A549 (cell line): ENCODE results near the gene PTPRJ. TPM values are rescaled to one million over a fixed set of nuclear protein-coding genes. Genes with fewer than 3 reads are reported as not detected.

Experiments
- ATAC-seq, 2 experiments: fragments of 200-7000 bp in 1 of 2; fragments of >200 bp in 1 of 2; cut with Nextera tagmentation in 1 of 2; cut with Tn5 transposase in 1 of 2; 3 replicates each; pipeline versions ENCODE4 v1.8.0 to v1.9.1; 2018 to 2020; ENCODE audit warnings: mild to moderate bottlenecking in 1 of 2, moderate library complexity in 1 of 2
- CTCF ChIA-PET: fragments of 300-600 bp; sonication (Branson Sonifier 250); formaldehyde crosslinking; extraction: SDS; loops from one replicate; lab custom pipeline; 2021; ENCODE audit warnings: antibody characterized with exemption, inconsistent platforms; lab: Yijun Ruan, JAX
- POLR2A ChIA-PET: fragments of 350-600 bp; formaldehyde crosslinking; extraction: SDS; loops from one replicate; lab custom pipeline; 2021; ENCODE audit warnings: antibody characterized with exemption, inconsistent platforms; lab: Yijun Ruan, JAX
- DNase-seq, 2 experiments: peaks; one replicate each; pipeline versions ENCODE4 v3.0.0 to v3.0.0-alpha.2; 2011 to 2016; ENCODE audit warnings: low read depth in 1 of 2, low spot score in 1 of 2
- FAIRE-seq: peaks from 2 replicates; lab custom pipeline; 2011; peaks lifted over from hg19 to GRCh38; lab: Jason Lieb, UNC
- H3K27ac ChIP-seq, 2 experiments: fragments of >200 bp; sonication (Bioruptor Twin); formaldehyde crosslinking; 3 replicates each; pipeline ENCODE4 v1.5.1; 2016 to 2017
- H3K4me1 ChIP-seq: fragments of >200 bp; sonication (Bioruptor Twin); formaldehyde crosslinking; 3 replicates; pipeline ENCODE4 v1.6.1; 2016
- H3K4me2 ChIP-seq: fragments of >200 bp; sonication (Bioruptor Twin); formaldehyde crosslinking; 3 replicates; pipeline ENCODE4 v1.6.1; 2016
- H3K4me3 ChIP-seq: fragments of >200 bp; sonication (Bioruptor Twin); formaldehyde crosslinking; 3 replicates; pipeline ENCODE4 v1.5.1; 2016
- H3K9me3 ChIP-seq: fragments of >200 bp; sonication (Bioruptor Twin); formaldehyde crosslinking; 3 replicates; pipeline ENCODE4 v1.6.1; 2016
- CBX2 ChIP-seq: fragments of 200-600 bp; sonication (generic); IDR thresholded peaks from 2 replicates; pipeline ENCODE4 v1.6.1; 2016; ENCODE audit warnings: low read depth, mild to moderate bottlenecking, borderline replicate concordance
- CEBPB ChIP-seq, 2 experiments: fragments of >200 bp in 1 of 2; sonication (Bioruptor Twin) in 1 of 2; formaldehyde crosslinking in 1 of 2; IDR thresholded peaks; 2 replicates each; pipeline ENCODE4 v1.6.1; 2012 to 2016
- CHD4 ChIP-seq: fragments of 200-600 bp; sonication (generic); IDR thresholded peaks from 2 replicates; pipeline ENCODE4 v1.6.1; 2016; ENCODE audit warnings: antibody characterized with exemption, mild to moderate bottlenecking, borderline replicate concordance
- EHF ChIP-seq: fragments of 250-450 bp; sonication (Bioruptor Pico); IDR thresholded peaks from 2 replicates; pipeline ENCODE4 v1.5.0; 2020; ENCODE audit warnings: mild to moderate bottlenecking
- FOSB ChIP-seq: fragments of 250-450 bp; sonication (Bioruptor Pico); IDR thresholded peaks from 2 replicates; pipeline ENCODE4 v1.5.0; 2020; ENCODE audit warnings: mild to moderate bottlenecking, moderate library complexity
- FOSL2 ChIP-seq, 2 experiments: fragments of 450-650 bp in 1 of 2; fragments of >200 bp in 1 of 2; sonication (Bioruptor Twin) in 1 of 2; formaldehyde crosslinking; IDR thresholded peaks; 2 replicates each; pipeline versions ENCODE4 v1.5.0 to v1.6.1; 2016 to 2020; ENCODE audit warnings: mild to moderate bottlenecking in 1 of 2, moderate library complexity in 1 of 2
- FOXS1 ChIP-seq: fragments of 250-450 bp; sonication (Bioruptor Pico); IDR thresholded peaks from 2 replicates; pipeline ENCODE4 v1.5.0; 2020; ENCODE audit warnings: mild to moderate bottlenecking, moderate library complexity
- GATA3 ChIP-seq: IDR thresholded peaks from 2 replicates; pipeline ENCODE4 v1.6.1; 2012; ENCODE audit warnings: borderline replicate concordance
- HES2 ChIP-seq: fragments of >200 bp; sonication (Bioruptor Twin); formaldehyde crosslinking; IDR thresholded peaks from 2 replicates; pipeline ENCODE4 v1.6.1; 2016
- JUN ChIP-seq, 2 experiments: fragments of >200 bp; sonication (Bioruptor Twin); formaldehyde crosslinking; IDR thresholded peaks; 2 replicates in 1 of 2; 3 replicates in 1 of 2; pipeline ENCODE4 v1.6.1; 2016 to 2017
- NPAS2 ChIP-seq: fragments of 250-450 bp; sonication (Bioruptor Pico); IDR thresholded peaks from 2 replicates; pipeline ENCODE4 v1.8.0; 2022; ENCODE audit warnings: mild to moderate bottlenecking, moderate library complexity, borderline replicate concordance
- RAD21 ChIP-seq, 2 experiments: fragments of >200 bp in 1 of 2; sonication (Bioruptor Twin) in 1 of 2; formaldehyde crosslinking in 1 of 2; IDR thresholded peaks in 1 of 2; conservative IDR thresholded peaks in 1 of 2; 2 replicates in 1 of 2; 3 replicates in 1 of 2; pipeline ENCODE4 v1.6.1; 2012 to 2018; ENCODE audit warnings: inconsistent platforms in 1 of 2
- RFX5 ChIP-seq: fragments of 450-650 bp; IDR thresholded peaks from 2 replicates; pipeline ENCODE4 v1.7.1; 2014; ENCODE audit warnings: antibody characterized with exemption, mild to moderate bottlenecking, moderate library complexity
- SMC3 ChIP-seq: fragments of >200 bp; sonication (Bioruptor Twin); formaldehyde crosslinking; IDR thresholded peaks from 3 replicates; pipeline ENCODE4 v1.6.1; 2018; ENCODE audit warnings: inconsistent platforms
- SREBF2 ChIP-seq: fragments of 450-650 bp; IDR thresholded peaks from 2 replicates; pipeline ENCODE4 v1.6.1; 2014; ENCODE audit warnings: mild to moderate bottlenecking, moderate library complexity
- TFCP2L1 ChIP-seq: fragments of 250-450 bp; sonication (Bioruptor Pico); IDR thresholded peaks from 2 replicates; pipeline ENCODE4 v1.5.0; 2021; ENCODE audit warnings: mild to moderate bottlenecking
- TP53 ChIP-seq: fragments of 250-450 bp; sonication (Bioruptor Pico); IDR thresholded peaks from 2 replicates; pipeline ENCODE4 v1.5.0; 2021; ENCODE audit warnings: mild to moderate bottlenecking, moderate library complexity
- ZFP36 ChIP-seq: fragments of 450-650 bp; IDR thresholded peaks from 2 replicates; pipeline ENCODE4 v1.6.1; 2014; ENCODE audit warnings: borderline replicate concordance; ENCODE audit not compliant: partially characterized antibody
- WGBS: methylation state at CpG from one replicate; pipeline ENCODE4 v1.1.6; 2017; ENCODE audit errors: missing lambda C conversion rate; 5-methylcytosine and 5-hydroxymethylcytosine counted together
- polyA plus RNA-seq, 4 experiments: library from polyadenylated mRNA; depleted of rRNA in 3 of 4; stranded (reverse); fragments of >200 nt; fragmentation: RNase III in 1 of 4; extraction: RNeasy Plus Mini Kit Qiagen cat#74134 plus additional on column Dnase treatment in 1 of 4; gene quantifications; 2 replicates in 3 of 4; 3 replicates in 1 of 4; pipeline ENCODE4 v1.2.3, GENCODE V29; 2011 to 2017
- TF ChIP-seq, protein P1 (sequence below): fragments of 250-450 bp; sonication (Bioruptor Pico); IDR thresholded peaks from 2 replicates; pipeline ENCODE4 v1.5.0; 2021; ENCODE audit warnings: mild to moderate bottlenecking, moderate library complexity, borderline replicate concordance
- TF ChIP-seq, protein P2 (sequence below): fragments of 450-650 bp; IDR thresholded peaks from 2 replicates; pipeline ENCODE4 v1.6.1; 2014; ENCODE audit warnings: antibody characterized with exemption

The PTPRJ gene
- polyA plus RNA-seq, 2 of the 4 experiments (the other 2 are of a cell fraction), result 30.3 to 50.5 TPM

DNA sequence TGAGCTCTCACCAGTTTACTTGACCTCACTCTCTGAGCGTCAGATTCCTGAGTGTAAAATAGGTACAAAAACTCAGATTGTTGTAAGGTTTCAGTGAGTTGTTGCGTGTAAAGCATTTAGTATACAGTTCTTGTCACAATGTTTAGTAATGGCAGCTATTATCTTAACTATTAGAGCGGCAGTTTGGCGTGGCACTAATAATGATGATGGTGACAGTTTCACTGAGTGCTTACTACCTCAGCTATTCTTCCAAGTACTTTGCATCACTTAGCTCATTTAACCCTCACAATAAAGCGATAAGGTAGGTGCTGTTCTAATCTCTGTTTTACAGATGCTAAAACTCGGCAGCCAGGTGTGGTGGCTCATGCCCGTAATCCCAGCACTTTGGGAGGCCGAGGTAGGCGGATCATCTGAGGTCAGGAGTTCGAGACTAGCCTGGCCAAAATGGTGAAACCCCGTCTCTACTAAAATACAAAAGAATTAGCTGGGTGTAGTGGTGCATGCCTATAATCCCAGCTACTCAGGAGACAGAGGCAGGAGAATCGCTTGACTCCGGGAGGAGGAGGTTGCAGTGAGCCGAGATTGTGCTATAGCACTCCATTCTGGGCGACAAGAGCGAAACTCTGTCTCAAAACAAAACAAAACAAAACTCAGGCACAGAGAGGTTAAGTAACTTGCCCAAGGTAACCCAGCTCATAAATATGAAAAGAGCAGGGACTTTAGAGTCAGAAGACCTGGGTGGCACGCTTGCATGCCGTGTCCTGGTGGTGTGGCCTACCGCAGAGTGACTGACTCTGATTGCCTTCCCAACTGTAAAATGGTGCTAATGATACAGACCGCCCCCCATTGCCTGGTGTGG lies 76.2 kb downstream of the PTPRJ start:
- Histone ChIP-seq H3K4me1 (peaks cover 75% of the 10 kb centered on the region), H3K4me2 (0 out of 3 replicates have a peak overlapping the region, but pooled peaks have one; percentile 57), H3K27ac (peak overlapping the region; percentile 59 to 76; a peak in 4 of 6 replicates), H3K9me3 (no peaks in the 10 kb centered on the region)
- ATAC-seq (no peak), FAIRE-seq (no peak), DNase-seq (no peak)
- POLR2A ChIA-PET, result no interaction called here
- CTCF ChIA-PET, result interaction anchor here (0.6 to 2.6 kb wide), 6 partner anchors 12 to 203 kb away, joined by 3 to 11 read pairs (median 5); no protein-coding TSS in a partner anchor
- WGBS, result 94% methylated on average over 20 of the region's 20 CpGs
- TF ChIP-seq HES2 (no peak), ZFP36 (peak; percentile 46), JUN (IDR thresholded peaks at IDR 0.05) (0 out of 5 replicates have a peak, but pooled peaks of 1 of the 2 experiments have one; percentile 43)
- TF ChIP-seq, all 56 proteins: peak for 2
- H3K4me3 ChIP-seq, result no peak overlapping the region

GRCh38 chr11:48058064-48058463 lies 77.7 kb downstream of the PTPRJ start:
- no peak overlapping the region for H3K4me2 ChIP-seq
- H3K27ac ChIP-seq, result peak overlapping the region in 1 of 2 experiments; percentile 61; a peak in 3 of 6 replicates
- WGBS, result 100% methylated on average over 2 of the region's 2 CpGs
- FAIRE-seq (no peak), ATAC-seq (no peak), DNase-seq (no peak)
- no peak overlapping the region for H3K4me3 ChIP-seq
- H3K4me1 ChIP-seq, result peaks cover 77% of the 10 kb centered on the region
- POLR2A ChIA-PET, result no interaction called here
- CTCF ChIA-PET, result interaction anchor here (0.6 to 1.3 kb wide), 4 partner anchors 10 to 124 kb away, joined by 3 to 4 read pairs (median 4); no protein-coding TSS in a partner anchor
- TF ChIP-seq FOXS1 (no peak), RFX5 (no peak), HES2 (no peak), SREBF2 (no peak), JUN (IDR thresholded peaks at IDR 0.05) (no peak)
- no peaks in the 10 kb centered on the region for H3K9me3 ChIP-seq

- no peak for TF ChIP-seq TP53 (CRISPR knock-in tag)
- TF ChIP-seq, protein P1, sequence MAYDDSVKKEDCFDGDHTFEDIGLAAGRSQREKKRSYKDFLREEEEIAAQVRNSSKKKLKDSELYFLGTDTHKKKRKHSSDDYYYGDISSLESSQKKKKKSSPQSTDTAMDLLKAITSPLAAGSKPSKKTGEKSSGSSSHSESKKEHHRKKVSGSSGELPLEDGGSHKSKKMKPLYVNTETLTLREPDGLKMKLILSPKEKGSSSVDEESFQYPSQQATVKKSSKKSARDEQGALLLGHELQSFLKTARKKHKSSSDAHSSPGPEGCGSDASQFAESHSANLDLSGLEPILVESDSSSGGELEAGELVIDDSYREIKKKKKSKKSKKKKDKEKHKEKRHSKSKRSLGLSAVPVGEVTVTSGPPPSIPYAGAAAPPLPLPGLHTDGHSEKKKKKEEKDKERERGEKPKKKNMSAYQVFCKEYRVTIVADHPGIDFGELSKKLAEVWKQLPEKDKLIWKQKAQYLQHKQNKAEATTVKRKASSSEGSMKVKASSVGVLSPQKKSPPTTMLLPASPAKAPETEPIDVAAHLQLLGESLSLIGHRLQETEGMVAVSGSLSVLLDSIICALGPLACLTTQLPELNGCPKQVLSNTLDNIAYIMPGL (CRISPR knock-in tag), result no peak
- TF ChIP-seq RAD21 (conservative IDR thresholded peaks at IDR 0.05 in 1 of 2, IDR thresholded peaks at IDR 0.05 in 1 of 2), result no peak
- no peak for TF ChIP-seq EHF (CRISPR knock-in tag)
- no peak for TF ChIP-seq CHD4
- no peak for TF ChIP-seq FOSB (CRISPR knock-in tag)
- TF ChIP-seq SMC3, result no peak
- ATAC-seq, result no peak
- Histone ChIP-seq H3K4me3 (no peak overlapping the region), H3K4me1 (peaks cover 82% of the 10 kb centered on the region), H3K4me2 (no peak overlapping the region), H3K27ac (peak overlapping the region in 1 of 2 experiments; percentile 61; a peak in 3 of 6 replicates), H3K9me3 (no peaks in the 10 kb centered on the region)
- CTCF ChIA-PET, result interaction anchor here (1.1 to 2.2 kb wide), 3 partner anchors 10 to 124 kb away, joined by 4 to 8 read pairs (median 4); no protein-coding TSS in a partner anchor
- FAIRE-seq, result no peak
- 90% methylated on average over 12 of the region's 12 CpGs for WGBS
- no peak for DNase-seq
- POLR2A ChIA-PET, result no interaction called here
These were observed 78.4 kb downstream of the PTPRJ start for GRCh38 chr11:48058788-48059187.

- ATAC-seq (no peak), DNase-seq (no peak), FAIRE-seq (no peak)
- POLR2A ChIA-PET, result interaction anchor here (0.7 to 2.5 kb wide), 2 partner anchors 83 to 224 kb away, joined by 3 to 11 read pairs; partner anchors contain the start of gene PTPRJ
- H3K9me3 ChIP-seq, result no peaks in the 10 kb centered on the region
- 88% methylated on average over 3 of the region's 3 CpGs for WGBS
- no peak overlapping the region for H3K4me3 ChIP-seq
- H3K4me2 ChIP-seq, result peak overlapping the region; percentile 59
- CTCF ChIA-PET, result interaction anchor here (1.0 to 2.6 kb wide), 3 partner anchors 8 to 128 kb away, joined by 3 to 15 read pairs (median 11); no protein-coding TSS in a partner anchor
- peak overlapping the region; percentile 74 to 90 for H3K27ac ChIP-seq
- H3K4me1 ChIP-seq, result peaks cover 87% of the 10 kb centered on the region
- TF ChIP-seq FOSL2 (IDR thresholded peaks at IDR 0.05) (no peak), FOSL2 (CRISPR knock-in tag; IDR thresholded peaks at IDR 0.05) (no peak), CBX2 (no peak), EHF (CRISPR knock-in tag) (no peak), CEBPB (IDR thresholded peaks at IDR 0.05) (no peak), GATA3 (no peak), SREBF2 (no peak), CHD4 (no peak), NPAS2 (CRISPR knock-in tag) (no peak), TFCP2L1 (CRISPR knock-in tag) (no peak)
- TF ChIP-seq, protein P1 (CRISPR knock-in tag), result no peak
- TF ChIP-seq, protein P2, sequence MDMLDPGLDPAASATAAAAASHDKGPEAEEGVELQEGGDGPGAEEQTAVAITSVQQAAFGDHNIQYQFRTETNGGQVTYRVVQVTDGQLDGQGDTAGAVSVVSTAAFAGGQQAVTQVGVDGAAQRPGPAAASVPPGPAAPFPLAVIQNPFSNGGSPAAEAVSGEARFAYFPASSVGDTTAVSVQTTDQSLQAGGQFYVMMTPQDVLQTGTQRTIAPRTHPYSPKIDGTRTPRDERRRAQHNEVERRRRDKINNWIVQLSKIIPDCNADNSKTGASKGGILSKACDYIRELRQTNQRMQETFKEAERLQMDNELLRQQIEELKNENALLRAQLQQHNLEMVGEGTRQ, result no peak
These were observed 82.3 kb downstream of the PTPRJ start for GRCh38 chr11:48062649-48063048.
